ENCODE results near the gene EFNB3.

- no peak for TF ChIP-seq CTCF (IDR thresholded peaks at IDR 0.05; ENCODE audit: insufficient read depth, low read length, poor library complexity, severe bottlenecking)
- TF ChIP-seq EZH2phosphoT487 (conservative IDR thresholded peaks at IDR 0.05; ENCODE audit: low read length) = no peak
These were observed 1.8 kb downstream of the EFNB3 start for GRCh38 chr17:7706631-7707354.
